HG02840 (cell line): Measurements from ENCODE around the gene SERGEF.

Source experiments
- ATAC-seq: cut with Tn5 transposase; IDR thresholded peaks from one replicate; pipeline ENCODE4 v1.9.1; 2021; ENCODE audit warnings: mild to moderate bottlenecking, moderate library complexity, moderate number of reproducible peaks; ENCODE audit not compliant: unreplicated experiment, low FRiP score

The SERGEF gene

GRCh38 chr11:17775035-17775348 lies 237.9 kb downstream of the SERGEF start:
- no peak for ATAC-seq

DNA sequence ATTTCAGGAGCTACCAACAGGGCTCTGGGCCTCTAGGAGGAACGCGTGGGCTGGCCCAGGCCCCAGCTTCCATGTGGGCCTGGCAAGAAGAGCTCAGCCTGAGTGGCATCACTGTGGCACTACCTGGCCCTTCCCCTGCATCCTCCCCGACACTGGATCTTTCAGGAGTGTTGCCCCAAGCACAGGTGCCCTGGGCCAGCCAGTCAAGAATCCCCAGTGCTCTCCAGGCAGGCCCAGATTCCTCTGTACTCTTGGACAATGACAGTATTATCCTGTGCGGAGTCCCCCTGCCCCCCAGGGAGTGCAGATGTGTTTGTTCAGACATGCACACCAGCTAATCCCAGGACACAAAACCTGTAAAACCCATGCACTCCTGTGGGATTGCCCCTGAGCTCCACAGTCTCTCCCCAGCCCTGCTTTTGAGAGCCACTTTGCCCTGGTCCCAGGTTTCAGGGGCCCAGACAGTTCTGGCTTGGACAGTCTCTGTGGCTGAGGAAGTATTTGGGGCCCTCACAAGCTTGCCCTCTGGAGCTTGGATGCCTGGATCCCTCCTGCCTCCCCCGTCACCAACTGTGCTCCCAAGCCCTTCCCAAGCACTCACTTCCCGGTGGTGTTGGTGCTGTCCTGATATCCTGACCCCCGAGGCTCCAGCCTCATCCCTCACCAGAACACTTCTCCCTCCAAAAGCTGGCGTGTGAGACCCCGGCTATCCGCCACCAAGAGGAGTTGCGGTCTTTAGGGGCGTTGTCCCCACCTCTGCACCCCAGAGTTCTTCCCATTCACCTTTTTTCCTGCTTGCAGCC lies 238.4 kb downstream of the SERGEF start:
- ATAC-seq, result no peak

GRCh38 chr11:17773674-17774073 lies 239.2 kb downstream of the SERGEF start:
- ATAC-seq, result no peak

- no peak for ATAC-seq
These were observed 239.9 kb downstream of the SERGEF start for GRCh38 chr11:17772704-17773600.

DNA sequence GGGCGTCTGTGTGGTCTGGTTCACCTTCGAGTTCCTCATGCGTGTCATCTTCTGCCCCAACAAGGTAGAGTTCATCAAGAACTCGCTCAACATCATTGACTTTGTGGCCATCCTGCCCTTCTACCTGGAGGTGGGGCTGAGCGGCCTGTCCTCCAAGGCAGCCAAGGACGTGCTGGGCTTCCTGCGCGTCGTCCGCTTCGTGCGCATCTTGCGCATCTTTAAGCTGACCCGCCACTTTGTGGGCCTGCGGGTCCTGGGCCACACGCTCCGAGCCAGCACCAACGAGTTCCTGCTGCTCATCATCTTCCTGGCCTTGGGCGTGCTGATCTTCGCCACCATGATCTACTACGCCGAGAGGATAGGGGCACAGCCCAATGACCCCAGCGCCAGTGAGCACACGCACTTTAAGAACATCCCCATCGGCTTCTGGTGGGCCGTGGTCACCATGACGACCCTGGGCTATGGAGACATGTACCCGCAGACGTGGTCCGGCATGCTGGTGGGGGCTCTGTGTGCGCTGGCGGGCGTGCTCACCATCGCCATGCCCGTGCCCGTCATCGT lies 240.9 kb downstream of the SERGEF start:
- no peak for ATAC-seq

DNA sequence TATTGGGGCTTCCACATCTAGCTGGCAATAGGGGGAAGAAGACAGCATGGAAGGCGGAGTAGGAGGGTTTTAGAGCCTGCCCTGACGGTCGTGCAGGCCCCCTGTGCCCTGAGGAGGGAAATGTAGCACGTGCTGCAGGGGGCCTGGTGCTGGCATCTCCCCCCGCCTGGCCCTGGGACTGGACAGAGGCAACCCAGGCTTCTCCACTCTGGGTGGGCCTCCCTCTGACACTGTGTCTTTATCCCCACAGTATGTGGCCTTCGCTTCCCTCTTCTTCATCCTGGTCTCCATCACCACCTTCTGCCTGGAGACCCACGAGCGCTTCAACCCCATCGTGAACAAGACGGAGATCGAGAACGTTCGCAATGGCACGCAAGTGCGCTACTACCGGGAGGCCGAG lies 241.4 kb downstream of the SERGEF start:
- ATAC-seq, result no peak

DNA sequence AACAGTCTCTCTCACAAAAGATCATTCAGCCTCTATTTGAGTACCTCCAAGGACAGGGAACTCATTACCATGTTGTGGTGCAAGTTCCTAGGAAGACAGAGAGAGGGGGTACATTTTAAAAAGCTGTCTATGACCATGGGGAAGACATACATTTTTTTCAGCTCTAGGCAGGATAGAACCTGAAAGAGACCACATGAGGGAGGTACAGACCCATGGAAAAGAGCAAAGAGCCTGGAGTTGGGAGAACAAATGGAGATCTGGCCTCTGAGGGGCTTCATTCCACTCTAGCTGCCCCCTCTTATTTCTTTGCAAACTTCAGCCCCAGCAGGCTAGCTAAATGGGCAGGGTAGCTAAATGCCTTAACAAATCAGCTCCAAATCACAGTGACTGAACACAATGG lies 241.9 kb downstream of the SERGEF start:
- no peak for ATAC-seq

DNA sequence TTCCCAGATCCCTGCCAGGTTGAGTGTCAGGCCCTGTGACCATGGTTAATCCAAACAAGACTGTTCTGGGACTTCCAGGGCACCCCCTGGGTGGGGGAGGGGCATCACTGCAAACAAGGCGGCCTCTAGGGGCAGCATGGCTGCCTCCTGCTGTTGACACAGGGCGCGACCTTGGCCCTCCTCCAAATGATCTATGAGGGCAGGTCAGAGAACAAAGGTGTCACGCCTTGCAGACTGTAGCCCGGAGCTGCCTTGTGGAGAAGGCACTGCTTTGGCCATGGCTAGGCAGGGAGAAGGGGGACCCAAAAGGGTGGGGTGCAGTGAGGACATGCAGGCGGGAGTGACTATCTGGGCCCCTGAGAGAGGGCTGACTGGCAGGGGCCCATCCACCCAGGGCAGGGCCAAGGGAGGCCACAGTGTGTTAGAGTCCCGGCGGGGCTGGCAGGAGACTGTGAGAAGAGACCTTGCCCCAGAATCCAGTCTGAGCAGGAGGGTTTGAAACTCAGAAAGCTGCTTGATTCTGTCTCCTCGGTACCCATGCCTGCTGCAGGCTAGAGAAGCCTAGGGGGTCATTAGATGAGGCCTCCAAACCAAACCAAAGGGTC lies 242.7 kb downstream of the SERGEF start:
- no peak for ATAC-seq

- ATAC-seq, result no peak
These were observed 243.6 kb downstream of the SERGEF start for GRCh38 chr11:17769218-17769617.

DNA sequence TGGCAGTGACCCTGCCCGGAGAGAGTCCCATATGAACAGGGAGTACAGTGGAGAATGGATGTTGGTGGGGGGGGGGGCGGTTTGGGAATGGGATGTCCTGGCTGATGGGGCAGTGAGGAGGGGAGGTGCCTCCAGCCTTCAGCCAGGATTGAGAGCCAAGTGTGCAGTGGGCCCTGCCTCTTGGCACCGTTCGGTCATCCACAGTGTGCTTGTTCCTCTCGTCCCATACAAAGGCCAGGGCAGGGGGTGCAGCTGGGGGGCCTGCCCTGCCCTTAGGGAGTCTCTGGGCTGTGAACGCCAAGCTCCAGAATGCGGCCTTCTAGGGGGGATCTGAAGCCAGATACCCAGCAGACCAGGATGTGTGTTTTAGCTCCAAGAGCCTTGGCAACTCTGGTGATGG lies 244.3 kb downstream of the SERGEF start:
- no peak for ATAC-seq

DNA sequence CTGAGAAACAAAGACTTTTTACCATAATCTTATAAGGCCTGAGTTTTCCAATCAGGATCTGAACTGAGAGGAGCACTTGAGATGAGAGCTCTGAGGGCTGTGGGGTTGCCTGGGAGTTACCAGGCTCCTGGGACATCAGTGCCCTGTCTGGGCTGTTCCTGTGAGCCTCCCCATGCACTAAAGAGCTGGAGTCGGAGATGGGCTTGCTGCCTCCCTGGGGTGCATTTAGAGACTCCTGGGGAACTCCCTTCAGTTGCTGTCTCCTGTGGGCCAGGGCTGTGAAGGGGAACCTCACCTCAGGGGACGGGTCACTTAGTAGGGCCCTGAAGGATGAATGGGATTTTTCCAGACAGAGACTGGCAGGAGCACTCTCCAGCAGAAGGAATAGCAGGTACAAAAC lies 244.9 kb downstream of the SERGEF start:
- ATAC-seq, result no peak

DNA sequence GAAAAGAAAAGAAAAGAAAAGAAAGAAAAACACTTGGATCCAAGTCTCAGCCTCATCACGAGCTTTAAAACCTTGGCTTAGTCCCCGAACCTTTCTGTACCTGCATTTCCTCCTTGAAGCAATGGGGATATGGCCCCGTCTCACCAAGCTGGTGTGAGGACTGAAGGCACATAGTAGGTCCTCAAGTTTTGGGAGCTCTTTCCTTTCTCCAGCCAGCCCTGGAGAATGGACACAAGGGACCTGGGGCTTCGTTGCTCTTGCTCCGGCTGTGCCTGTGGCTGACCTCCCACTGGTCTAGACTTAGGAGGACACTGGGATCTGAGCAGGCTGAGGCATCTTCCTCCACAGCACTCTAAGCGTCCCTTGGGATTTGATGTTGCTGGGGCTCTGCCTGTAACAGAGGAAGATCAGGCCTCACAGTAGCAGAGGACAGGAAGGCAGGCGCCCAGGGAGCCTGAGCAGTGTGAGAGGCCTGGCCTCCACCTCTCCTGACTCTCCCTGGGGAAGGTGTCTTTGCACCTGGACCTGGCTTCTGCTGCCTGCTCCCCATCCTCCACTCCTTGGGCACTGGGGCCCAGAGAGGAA lies 245.5 kb downstream of the SERGEF start:
- ATAC-seq, result no peak

- no peak for ATAC-seq
These were observed 246.3 kb downstream of the SERGEF start for GRCh38 chr11:17766590-17766989.

- no peak for ATAC-seq
These were observed 246.8 kb downstream of the SERGEF start for GRCh38 chr11:17766073-17766359.

DNA sequence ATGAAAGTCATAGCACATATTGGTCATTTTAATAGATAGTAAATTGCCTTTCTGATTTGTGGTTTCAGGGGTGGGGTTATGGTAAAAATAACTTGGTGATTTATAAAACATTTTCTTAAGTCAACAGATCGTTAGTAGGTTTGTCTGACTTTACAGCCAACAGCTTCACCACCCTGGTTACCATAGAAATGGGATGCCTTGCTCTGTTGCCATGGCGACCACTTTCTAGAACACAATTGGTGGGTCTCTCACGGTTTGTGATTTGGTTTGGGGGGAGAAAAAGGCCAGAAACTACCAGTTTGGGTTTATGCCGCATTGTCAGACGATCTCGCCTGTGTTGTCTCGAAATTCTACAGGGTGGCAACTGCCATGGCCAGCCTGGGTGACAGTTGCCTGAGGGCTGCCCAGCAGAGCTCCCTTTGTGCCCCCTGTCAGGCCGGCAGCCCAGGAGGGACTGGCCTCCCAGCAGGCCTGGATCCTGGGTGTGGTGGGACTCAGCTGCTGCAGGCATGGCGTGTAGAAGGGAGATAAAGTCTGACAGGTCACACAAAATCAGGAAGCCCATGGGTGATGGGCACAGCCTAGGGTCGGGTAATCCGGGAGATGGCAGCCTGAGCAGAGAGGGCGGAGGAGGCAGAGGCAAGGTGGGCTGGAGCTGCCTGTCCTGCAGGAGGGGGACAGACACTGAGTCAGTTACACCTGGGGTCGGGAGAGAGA lies 247.3 kb downstream of the SERGEF start:
- ATAC-seq, result no peak

- no peak for ATAC-seq
These were observed 248.2 kb downstream of the SERGEF start for GRCh38 chr11:17764446-17765218.

DNA sequence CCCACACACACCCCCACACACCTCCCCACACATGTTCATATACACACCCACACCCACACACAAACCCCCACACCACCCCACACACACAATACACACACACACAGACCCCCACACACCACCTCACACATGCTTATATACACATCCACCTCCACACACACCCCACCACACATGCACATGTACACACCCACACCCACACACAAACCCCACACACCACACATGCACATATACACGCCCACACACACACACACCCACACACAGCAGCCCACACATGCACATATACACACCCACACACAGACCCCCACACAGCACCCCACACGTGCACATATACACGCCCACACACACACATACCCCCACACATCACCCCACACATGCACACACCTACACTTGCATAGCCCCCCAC lies 249.1 kb downstream of the SERGEF start:
- ATAC-seq, result no peak

GRCh38 chr11:17763244-17763643 lies 249.6 kb downstream of the SERGEF start:
- no peak for ATAC-seq

GRCh38 chr11:17762309-17762974 lies 250.4 kb downstream of the SERGEF start:
- ATAC-seq, result no peak
